ENCODE measurements around the gene EIF2B2.
"Not testable (repeated sequence)": the region's sequence is repeated elsewhere in the genome, so short reads cannot be mapped to it uniquely, and the experiment has no call there.

The EIF2B2 gene

DNA sequence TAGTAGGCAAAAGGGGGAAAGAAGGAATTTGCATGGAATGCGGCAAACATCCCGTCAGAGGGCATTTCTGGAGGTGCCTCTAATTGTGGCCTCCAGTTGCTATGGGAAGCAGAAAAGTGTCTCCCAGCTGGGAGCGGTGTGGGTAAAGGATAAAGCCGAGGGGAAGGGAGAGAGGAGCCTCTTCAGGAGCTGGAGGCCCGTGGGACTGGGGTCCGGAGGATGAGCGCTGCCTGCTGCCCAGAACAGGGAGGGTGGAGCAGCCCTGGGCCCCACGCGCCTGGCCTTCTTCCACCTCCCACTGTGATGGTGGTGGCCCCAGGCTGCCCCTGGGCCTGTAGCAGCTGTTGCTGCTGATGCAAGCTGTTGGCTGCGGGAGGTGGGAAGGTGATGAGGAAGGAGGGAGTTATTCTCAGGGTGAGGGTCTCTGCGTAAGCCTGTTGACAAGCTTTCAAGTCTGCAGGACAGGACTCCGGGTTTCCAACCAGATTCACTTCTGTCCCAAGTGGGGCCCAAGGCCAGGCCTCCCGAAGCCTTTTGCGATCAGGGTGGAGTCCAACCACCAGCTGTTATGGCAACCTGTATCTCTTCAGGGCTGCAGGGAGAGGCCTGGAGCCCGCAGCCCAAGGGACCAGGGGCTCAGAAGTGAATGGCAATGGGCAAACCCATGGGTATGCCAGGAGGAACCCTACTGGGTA is 28.2 kb upstream of the EIF2B2 start:
- no peak for DNase-seq

- no peak for DNase-seq
Observed at GRCh38 chr14:74975059-74975810, 27.5 kb upstream of the EIF2B2 start.

GRCh38 chr14:74976264-74977113 is 26.2 kb upstream of the EIF2B2 start:
- no peak for DNase-seq

- DNase-seq = no peak
Observed at GRCh38 chr14:74977164-74977900, 25.4 kb upstream of the EIF2B2 start.

DNA sequence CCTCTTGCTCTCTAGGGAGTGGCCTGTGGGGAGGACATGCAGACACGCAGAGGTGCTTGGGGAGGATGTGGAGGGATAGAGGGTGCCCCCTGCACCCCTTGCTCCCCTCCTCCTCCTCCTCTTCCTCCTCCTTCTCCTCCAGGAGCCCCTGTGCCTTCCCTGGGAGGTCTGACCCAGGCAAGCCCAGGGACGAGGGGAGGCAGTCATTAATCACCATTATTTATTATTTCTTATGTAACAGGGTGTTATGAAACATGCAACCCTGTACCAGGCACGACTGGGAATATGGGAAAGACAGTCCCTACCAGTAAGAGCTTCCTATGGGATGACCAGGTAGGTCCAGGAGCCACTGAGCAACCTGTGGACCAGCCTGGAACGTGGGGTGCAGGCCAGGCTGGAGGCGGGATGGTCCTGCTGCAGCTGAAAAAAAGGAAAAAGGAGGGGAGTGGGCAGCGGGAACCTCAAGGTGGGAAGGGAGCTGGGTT is 24.8 kb upstream of the EIF2B2 start:
- DNase-seq = no peak

GRCh38 chr14:74978416-74978947 is 24.2 kb upstream of the EIF2B2 start:
- no peak for DNase-seq

DNA sequence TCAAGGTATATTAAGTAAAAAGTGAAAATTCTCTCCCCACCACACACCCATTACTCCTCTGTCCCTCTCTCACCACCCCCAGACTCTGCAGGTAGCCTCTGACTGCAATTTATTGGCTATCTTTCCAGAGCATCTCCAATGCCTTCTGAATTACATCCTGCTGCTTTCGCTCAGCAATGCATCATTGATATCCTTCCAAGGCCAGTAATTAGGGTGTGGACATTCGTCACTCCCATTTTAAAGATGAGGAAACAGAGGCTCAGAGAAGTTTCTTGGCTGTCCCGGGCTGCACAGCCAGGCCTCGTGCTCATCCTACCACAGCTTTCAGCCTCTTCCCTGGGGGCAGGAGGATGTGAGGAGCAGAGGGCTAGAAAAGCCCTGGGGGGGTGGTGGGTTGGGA is 23.7 kb upstream of the EIF2B2 start:
- DNase-seq = no peak

DNA sequence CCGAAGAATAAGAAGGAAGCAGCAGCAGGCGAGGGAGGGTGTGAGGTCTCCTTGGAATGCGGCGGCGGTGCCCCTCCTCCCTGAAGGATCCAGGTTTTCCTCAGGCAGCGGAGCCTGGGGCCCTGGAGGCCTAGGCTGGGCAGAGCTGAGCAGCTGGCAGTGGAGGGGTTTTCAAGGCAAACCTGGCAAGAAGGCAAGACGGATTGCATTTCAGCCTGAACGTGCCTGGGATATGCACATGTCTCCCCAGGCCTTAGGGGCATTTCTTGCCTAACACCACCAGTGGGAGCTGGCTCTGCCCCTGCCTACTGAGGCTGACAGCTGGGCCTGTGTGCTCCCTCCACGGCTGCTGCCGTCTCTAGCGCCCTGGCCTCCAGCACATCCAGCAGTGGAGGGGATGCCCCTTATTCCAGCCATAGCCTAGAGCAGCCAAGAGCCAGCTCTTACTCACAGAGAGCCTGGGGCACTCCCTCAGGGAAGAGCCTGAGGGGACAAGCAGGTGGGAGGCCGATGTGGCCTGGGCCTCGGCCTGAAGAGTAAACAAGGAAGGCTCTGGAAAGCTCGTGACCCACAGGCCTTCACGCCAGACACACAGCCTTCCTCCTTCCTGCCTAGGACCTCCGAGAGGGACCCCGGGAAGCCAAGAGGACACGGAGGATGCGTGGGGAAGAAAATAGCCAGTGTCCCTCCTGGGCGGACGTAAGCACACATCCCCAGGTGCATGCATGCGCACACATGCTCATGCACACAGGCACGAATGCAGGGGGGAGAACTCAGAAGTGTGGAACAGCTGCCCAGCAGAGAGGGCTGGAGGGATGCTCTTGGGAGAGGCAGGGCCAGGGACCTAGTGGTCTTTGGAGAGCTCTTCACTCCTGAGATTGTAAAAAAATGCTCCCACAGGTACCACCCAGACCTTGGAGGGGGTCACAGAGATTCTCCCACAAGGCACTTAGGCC is 23.0 kb upstream of the EIF2B2 start:
- DNase-seq = no peak

- DNase-seq = no peak
Observed at GRCh38 chr14:74980398-74980730, 22.4 kb upstream of the EIF2B2 start.

DNA sequence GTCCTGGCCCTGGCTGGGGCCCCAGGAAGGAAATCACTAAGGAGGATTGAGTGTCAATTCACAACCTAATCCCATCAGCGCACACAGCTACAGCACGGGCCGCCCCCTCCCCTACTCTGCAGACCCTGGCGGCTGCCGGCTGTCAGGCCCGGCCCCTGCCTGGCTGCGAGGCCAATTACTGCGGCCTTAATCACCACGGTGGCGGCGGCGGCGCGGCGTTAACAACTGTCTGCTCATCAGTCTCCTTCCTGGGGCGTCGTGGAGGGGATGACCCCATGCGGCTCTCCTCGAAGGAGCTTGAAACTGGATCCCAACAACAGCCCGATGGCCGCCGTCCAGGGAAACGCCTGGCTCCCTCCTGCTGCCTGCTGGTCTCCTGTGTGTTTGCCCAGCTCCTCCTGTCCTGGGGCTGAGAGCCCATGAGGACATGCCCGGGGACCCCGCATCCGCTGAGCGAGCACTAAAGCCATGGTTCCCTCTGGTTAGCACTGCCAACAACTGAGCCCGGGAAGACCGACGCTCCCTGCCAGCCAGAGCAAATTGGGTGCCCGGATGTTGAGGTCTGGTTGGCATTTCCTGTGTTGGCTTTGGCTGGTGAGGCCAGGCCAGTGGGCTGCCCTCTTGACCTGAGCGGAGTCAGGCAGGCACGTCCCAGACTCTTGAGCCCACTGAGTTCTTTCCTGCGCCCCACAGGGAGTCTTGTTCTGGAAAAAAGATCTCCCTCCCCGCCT is 21.8 kb upstream of the EIF2B2 start:
- no peak for DNase-seq

DNA sequence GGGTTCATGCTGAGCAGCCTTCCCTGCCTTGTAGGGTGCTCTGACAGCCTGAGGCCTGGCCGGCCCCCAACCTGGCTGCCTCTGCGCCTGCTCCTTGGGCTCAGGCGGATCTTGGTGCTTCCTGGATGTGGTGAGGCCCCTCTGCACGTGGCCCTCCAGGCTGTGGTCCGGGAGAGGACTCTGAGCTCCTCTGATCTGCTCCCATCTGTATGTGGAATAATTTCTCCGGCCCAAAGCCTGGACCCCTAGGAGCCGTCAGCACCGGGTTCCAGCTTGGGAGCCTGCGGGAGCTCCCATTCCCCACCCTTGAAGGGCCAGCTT is 21.3 kb upstream of the EIF2B2 start:
- DNase-seq = no peak

DNA sequence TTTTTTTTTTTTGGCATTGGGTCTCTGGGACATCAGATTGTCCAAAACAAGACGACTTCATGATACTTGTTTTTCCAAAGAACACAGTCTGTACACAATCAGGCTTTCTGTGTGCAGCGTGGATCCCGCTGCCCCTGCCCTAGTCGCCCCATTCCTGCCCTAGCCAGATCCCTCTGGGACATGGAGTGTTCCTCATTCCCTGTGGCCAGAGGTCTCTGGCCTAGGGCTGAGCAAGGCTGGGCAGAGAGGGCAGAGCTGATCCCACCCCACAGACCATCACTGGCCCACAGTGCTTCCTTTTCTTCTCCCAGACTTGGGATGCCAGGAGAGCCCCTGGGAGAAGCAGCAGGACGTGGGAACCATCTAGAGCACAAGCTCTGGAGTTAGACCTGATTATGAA is 20.9 kb upstream of the EIF2B2 start:
- DNase-seq = no peak

GRCh38 chr14:74982661-74983060 is 20.1 kb upstream of the EIF2B2 start:
- no peak for DNase-seq

- no peak for DNase-seq
Observed at GRCh38 chr14:74983343-74983742, 19.4 kb upstream of the EIF2B2 start.

DNA sequence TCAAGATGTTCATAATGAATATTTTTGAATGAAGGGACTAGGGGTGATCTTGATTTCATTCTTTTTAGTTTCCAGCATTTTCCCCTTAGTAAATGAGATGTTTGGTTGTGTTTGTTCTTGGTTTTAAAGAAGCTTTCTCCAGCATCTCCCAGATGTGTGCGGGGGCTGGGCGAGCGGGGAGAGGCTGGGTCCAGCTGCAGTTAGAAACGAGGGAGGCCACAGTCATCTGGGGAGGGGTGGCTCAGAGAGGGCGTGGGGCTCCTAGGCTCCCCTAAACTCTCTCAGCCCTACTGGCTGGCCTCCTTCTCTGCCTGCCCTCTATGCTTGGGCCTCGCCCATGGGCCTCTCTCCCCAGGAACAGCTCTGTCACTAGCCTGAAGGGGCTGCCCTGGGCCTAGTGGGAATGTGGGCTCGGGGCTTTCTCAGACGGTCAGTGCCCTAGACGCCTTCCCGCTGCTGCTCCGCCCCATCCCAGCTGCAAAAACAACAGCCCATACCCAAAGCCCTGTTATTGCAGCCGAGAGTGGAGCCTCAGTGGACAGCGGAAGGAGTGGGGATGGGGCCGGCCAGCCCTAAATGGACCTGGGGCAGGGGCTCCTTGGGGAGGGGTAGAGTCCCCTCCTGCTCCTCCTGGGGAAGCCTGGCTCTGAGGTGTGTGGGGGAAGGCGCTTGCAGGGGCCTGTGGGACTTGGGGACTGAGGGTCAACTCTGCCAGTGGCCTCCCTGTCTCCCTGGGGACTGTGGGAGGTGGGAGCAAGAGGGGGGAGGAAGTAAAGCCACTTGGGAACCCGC is 18.3 kb upstream of the EIF2B2 start:
- no peak for DNase-seq

DNA sequence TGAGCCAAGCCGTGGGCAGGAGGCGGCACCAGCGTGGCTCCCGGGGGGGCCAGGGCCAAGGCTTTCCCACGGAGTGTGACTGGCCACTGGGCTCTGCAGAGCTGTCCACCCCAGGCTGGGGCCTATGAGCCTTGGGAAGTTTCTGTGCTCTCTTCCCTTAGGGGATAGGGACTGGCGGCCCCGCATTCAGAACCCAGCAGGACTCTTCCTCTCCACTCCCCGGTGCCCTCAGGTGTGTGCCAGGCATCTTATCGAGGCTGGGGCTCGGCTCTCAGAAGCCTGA is 17.8 kb upstream of the EIF2B2 start:
- DNase-seq = no peak

GRCh38 chr14:74985806-74986205 is 16.9 kb upstream of the EIF2B2 start:
- no peak for DNase-seq

DNA sequence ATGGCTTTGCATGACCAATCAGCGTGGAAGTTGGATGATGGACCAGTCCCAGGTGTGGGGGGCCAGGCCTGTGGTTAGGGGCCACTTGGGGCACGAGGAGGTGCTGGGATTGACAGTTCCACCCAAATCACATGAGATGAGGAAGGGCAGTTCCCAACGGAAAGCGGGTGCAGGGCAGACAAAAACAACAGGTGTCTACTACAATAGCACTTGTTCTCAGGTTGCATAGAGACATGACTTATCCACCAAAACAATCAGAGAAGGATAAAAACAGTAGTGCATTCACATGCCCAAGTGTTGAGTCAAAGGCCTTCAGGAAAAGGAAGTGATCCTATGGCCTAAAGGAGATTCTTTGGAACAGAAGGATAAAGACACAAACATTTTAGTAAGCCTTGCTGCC is 14.6 kb upstream of the EIF2B2 start:
- no peak for DNase-seq

- DNase-seq = no peak
Observed at GRCh38 chr14:74988993-74989392, 13.7 kb upstream of the EIF2B2 start.

GRCh38 chr14:74994182-74994581 is 8.5 kb upstream of the EIF2B2 start:
- DNase-seq = not testable (repeated sequence)

Measured in stimulated activated CD4-positive, alpha-beta T cell treated with anti-CD3 and anti-CD28 coated beads, Interleukin-4, amount 100 ng/mL, for 1 hour (primary cell).